Left lung (tissue), 10 donors: ENCODE results near the gene TTC1. TPM values are rescaled to one million over a fixed set of nuclear protein-coding genes. Genes with fewer than 3 reads are reported as not detected.

Experiments used
- ATAC-seq: fragments of 200-7000 bp; cut with Tn5 transposase; one replicate; pipeline ENCODE4 v1.9.1; 2020; ENCODE audit warnings: moderate library complexity
- DNase-seq, 4 donors: peaks; one replicate each; pipeline ENCODE4 v3.0.0-alpha.2; 2013 to 2020
- H3K27ac ChIP-seq, 2 donors: fragments of 200-600 bp; sonication (generic) in 1 of 2; one replicate each; pipeline versions ENCODE4 v1.5.0 to v1.8.0; 2020 to 2021
- H3K27me3 ChIP-seq, 2 donors: fragments of 200-600 bp; sonication (generic) in 1 of 2; one replicate each; pipeline versions ENCODE4 v1.5.0 to v1.8.0; 2020 to 2021
- H3K36me3 ChIP-seq, 2 donors: fragments of 200-600 bp; sonication (generic) in 1 of 2; one replicate each; pipeline versions ENCODE4 v1.5.0 to v1.8.0; 2020 to 2021
- H3K4me1 ChIP-seq, 2 donors: fragments of 200-600 bp; one replicate each; pipeline ENCODE4 v1.8.0; 2021
- H3K4me3 ChIP-seq, 2 donors: fragments of 200-600 bp; sonication (generic) in 1 of 2; one replicate each; pipeline versions ENCODE4 v1.5.0 to v1.8.0; 2020 to 2021; ENCODE audit warnings: mild to moderate bottlenecking in 1 of 2
- H3K9me3 ChIP-seq, 2 donors: fragments of 200-600 bp; sonication (generic) in 1 of 2; one replicate each; pipeline versions ENCODE4 v1.5.0 to v1.8.0; 2020 to 2021
- CTCF ChIP-seq, 2 donors: fragments of 200-600 bp; sonication (generic) in 1 of 2; IDR thresholded peaks; one replicate each; pipeline versions ENCODE4 v1.5.0 to v1.8.0; 2021; ENCODE audit warnings: antibody characterized with exemption in 2 of 2
- intact Hi-C, 2 donors: fragments of 100-400 bp; cut with DNase I; formaldehyde crosslinking; loops; one replicate each; pipeline versions ENCODE4 v1.11.2 to v1.14.2; 2022
- polyA plus RNA-seq, 6 donors: library from polyadenylated mRNA; unstranded; fragments of 120-200 nt; gene quantifications; one replicate each; pipeline ENCODE4 v1.2.1, GENCODE V29; 2013; ENCODE audit not compliant: insufficient read length in 6 of 6
- total RNA-seq, 2 donors: library from RNA; stranded (reverse); fragmentation: NEBNext Ultra II Directional; extraction: Animal tissue kit (Norgen Biotek cat#: 25700); gene quantifications; one replicate each; pipeline ENCODE4 v1.2.1, GENCODE V29; 2021
- donor health status: DM: no; HTN: yes; CAD: no.
- donor health status: DM: no; HTN: no; CAD: no.

TTC1 gene
- total and polyA plus RNA-seq, 8 donors, result 43.1 to 58.5 (median 53.5) TPM

GRCh38 chr5:160029540-160030139 is 20.7 kb downstream of the TTC1 start:
- H3K27ac ChIP-seq, result no peak overlapping the region
- H3K9me3 ChIP-seq, result no peaks in the 10 kb centered on the region
- intact Hi-C loops, result loop anchor here in 1 of 2 donors (10.0 kb wide), 1 partner anchor 155 kb away; no protein-coding TSS in a partner anchor
- H3K27me3 ChIP-seq, result no peaks in the 10 kb centered on the region
- TF ChIP-seq CTCF (IDR thresholded peaks at IDR 0.05), result no peak
- no peak overlapping the region for H3K4me3 ChIP-seq
- peaks cover 0 to 7% of the 10 kb centered on the region in 2 donors for H3K4me1 ChIP-seq
- no peak for ATAC-seq
- DNase-seq, result no peak
- peaks cover 0 to 48% of the 10 kb centered on the region in 2 donors for H3K36me3 ChIP-seq

- ATAC-seq (peak; percentile 48), DNase-seq (peak in 2 of 4 donors; percentile 36 to 48)
These were observed 21.9 kb downstream of the TTC1 start for GRCh38 chr5:160030631-160031377.

GRCh38 chr5:160033546-160034252 is 24.8 kb downstream of the TTC1 start:
- no peak overlapping the region for H3K27ac ChIP-seq
- DNase-seq (no peak), ATAC-seq (no peak)
- no peaks in the 10 kb centered on the region for H3K9me3 ChIP-seq
- H3K36me3 ChIP-seq, result peaks cover 0 to 61% of the 10 kb centered on the region in 2 donors
- no peak for TF ChIP-seq CTCF (IDR thresholded peaks at IDR 0.05)
- H3K27me3 ChIP-seq, result no peaks in the 10 kb centered on the region
- H3K4me1 ChIP-seq, result peaks cover 0 to 7% of the 10 kb centered on the region in 2 donors
- intact Hi-C loops, result loop anchor here in 1 of 2 donors (10.0 kb wide), 1 partner anchor 151 kb away; no protein-coding TSS in a partner anchor
- no peak overlapping the region for H3K4me3 ChIP-seq

More at GRCh38 chr5:160030631-160031377, 21.9 kb downstream of the TTC1 start:
- no peaks in the 10 kb centered on the region for H3K9me3 ChIP-seq
- peaks cover 0 to 7% of the 10 kb centered on the region in 2 donors for H3K4me1 ChIP-seq
- intact Hi-C loops, result loop anchor here in 1 of 2 donors (10.0 kb wide), 1 partner anchor 154 kb away; no protein-coding TSS in a partner anchor
- TF ChIP-seq CTCF (IDR thresholded peaks at IDR 0.05), result no peak
- H3K27ac ChIP-seq, result no peak overlapping the region
- H3K4me3 ChIP-seq, result no peak overlapping the region
- peaks cover 0 to 48% of the 10 kb centered on the region in 2 donors for H3K36me3 ChIP-seq
- no peaks in the 10 kb centered on the region for H3K27me3 ChIP-seq

GRCh38 chr5:160036243-160036642 is 27.3 kb downstream of the TTC1 start:
- Histone ChIP-seq H3K4me1 (peaks cover 0 to 4% of the 10 kb centered on the region in 2 donors), H3K27ac (no peak overlapping the region), H3K27me3 (no peaks in the 10 kb centered on the region), H3K9me3 (no peaks in the 10 kb centered on the region), H3K4me3 (no peak overlapping the region), H3K36me3 (peaks cover 0 to 74% of the 10 kb centered on the region in 2 donors)
- ATAC-seq (no peak), DNase-seq (no peak)
- TF ChIP-seq CTCF (IDR thresholded peaks at IDR 0.05), result no peak
- intact Hi-C loops, result loop anchor here in 1 of 2 donors (10.0 kb wide), 1 partner anchor 149 kb away; no protein-coding TSS in a partner anchor
